HEK293 (cell line): ENCODE measurements around the gene ZCCHC14.

Experiments used
- CTCF ChIA-PET: fragments of 350-600 bp; formaldehyde crosslinking; extraction: SDS; loops from one replicate; lab custom pipeline; 2021; ENCODE audit warnings: antibody characterized with exemption; lab: Yijun Ruan, JAX
- POLR2A ChIA-PET: fragments of 300-600 bp; formaldehyde crosslinking; extraction: SDS; loops from one replicate; lab custom pipeline; 2020; ENCODE audit warnings: antibody characterized with exemption, inconsistent platforms; lab: Yijun Ruan, JAX
- H3K27ac ChIP-seq: fragments of 200-500 bp; sonication (Bioruptor generic); 2 replicates; pipeline ENCODE4 v1.5.1; 2014; ENCODE audit warnings: low read depth, low read length, control low read depth, inconsistent platforms; ENCODE audit errors: extremely low read depth
- H3K36me3 ChIP-seq, 2 experiments: fragments of 200-500 bp in 1 of 2; sonication (Bioruptor generic) in 1 of 2; 1 replicate in 1 of 2; 2 replicates in 1 of 2; pipeline ENCODE4 v1.5.1; 2014 to 2017; ENCODE audit warnings: inconsistent platforms in 2 of 2, low read length in 2 of 2; ENCODE audit not compliant: control insufficient read depth in 2 of 2, insufficient read depth in 1 of 2
- H3K4me1 ChIP-seq: fragments of 200-500 bp; sonication (Bioruptor generic); 2 replicates; pipeline ENCODE4 v1.5.1; 2014; ENCODE audit warnings: mild to moderate bottlenecking, low read length, inconsistent platforms; ENCODE audit not compliant: control insufficient read depth, insufficient read depth
- H3K4me3 ChIP-seq: 2 replicates; pipeline ENCODE4 v1.5.1; 2011; ENCODE audit warnings: low read depth, mild to moderate bottlenecking, control low read depth, low read length, moderate library complexity
- H3K9me3 ChIP-seq: fragments of 200-500 bp; sonication (Bioruptor generic); 2 replicates; pipeline ENCODE4 v1.5.1; 2014; ENCODE audit warnings: low read depth, low read length, inconsistent platforms; ENCODE audit not compliant: control insufficient read depth, insufficient read depth
- BCL11A ChIP-seq: fragments of 450-650 bp; formaldehyde crosslinking; IDR thresholded peaks from 2 replicates; pipeline ENCODE4 v1.5.1; 2016; ENCODE audit warnings: low read depth, missing biosample characterization, missing genetic modification characterization
- BCL11B ChIP-seq: fragments of 450-650 bp; formaldehyde crosslinking; IDR thresholded peaks from 2 replicates; pipeline ENCODE4 v1.5.1; 2016; ENCODE audit warnings: low read depth, missing biosample characterization, missing genetic modification characterization
- FEZF1 ChIP-seq: fragments of 450-650 bp; formaldehyde crosslinking; IDR thresholded peaks from 2 replicates; pipeline ENCODE4 v1.5.1; 2016; ENCODE audit warnings: missing biosample characterization, missing genetic modification characterization
- GLIS1 ChIP-seq: fragments of 450-650 bp; formaldehyde crosslinking; IDR thresholded peaks from 2 replicates; pipeline ENCODE4 v1.5.1; 2016; ENCODE audit warnings: missing biosample characterization, missing genetic modification characterization
- IKZF3 ChIP-seq: fragments of 450-650 bp; IDR thresholded peaks from 2 replicates; pipeline ENCODE4 v1.5.0; 2018; ENCODE audit warnings: missing biosample characterization, mild to moderate bottlenecking, missing genetic modification characterization, moderate library complexity
- KLF1 ChIP-seq: fragments of 450-650 bp; formaldehyde crosslinking; IDR thresholded peaks from 2 replicates; pipeline ENCODE4 v1.5.1; 2016; ENCODE audit warnings: missing biosample characterization, missing genetic modification characterization
- OSR2 ChIP-seq: fragments of 450-650 bp; formaldehyde crosslinking; IDR thresholded peaks from 2 replicates; pipeline ENCODE4 v1.5.1; 2016; ENCODE audit warnings: missing biosample characterization, missing genetic modification characterization
- PRDM1 ChIP-seq: fragments of 450-650 bp; formaldehyde crosslinking; IDR thresholded peaks from 2 replicates; pipeline ENCODE4; 2016; ENCODE audit warnings: missing biosample characterization, missing genetic modification characterization
- PRDM6 ChIP-seq: fragments of 450-650 bp; formaldehyde crosslinking; IDR thresholded peaks from 2 replicates; pipeline ENCODE4 v1.5.1; 2017; ENCODE audit warnings: missing biosample characterization, missing genetic modification characterization
- SP7 ChIP-seq: fragments of 450-650 bp; formaldehyde crosslinking; IDR thresholded peaks from 2 replicates; pipeline ENCODE4 v1.5.1; 2016; ENCODE audit warnings: missing biosample characterization, missing genetic modification characterization
- ZIC2 ChIP-seq: fragments of 450-650 bp; formaldehyde crosslinking; IDR thresholded peaks from 2 replicates; pipeline ENCODE4 v1.5.1; 2016; ENCODE audit warnings: missing biosample characterization, missing genetic modification characterization
- ZNF114 ChIP-seq: fragments of 450-650 bp; formaldehyde crosslinking; IDR thresholded peaks from 2 replicates; pipeline ENCODE4 v1.5.0; 2017; ENCODE audit warnings: missing biosample characterization, missing genetic modification characterization
- ZNF133 ChIP-seq: fragments of 450-650 bp; formaldehyde crosslinking; IDR thresholded peaks from 2 replicates; pipeline ENCODE4 v1.5.1; 2016; ENCODE audit warnings: missing biosample characterization, missing genetic modification characterization
- ZNF16 ChIP-seq: fragments of 450-650 bp; formaldehyde crosslinking; IDR thresholded peaks from 2 replicates; pipeline ENCODE4 v1.5.1; 2016; ENCODE audit warnings: low read depth, missing biosample characterization, missing genetic modification characterization
- ZNF175 ChIP-seq: fragments of 450-650 bp; formaldehyde crosslinking; IDR thresholded peaks from 2 replicates; pipeline ENCODE4 v1.5.1; 2016; ENCODE audit warnings: missing biosample characterization, missing genetic modification characterization
- ZNF211 ChIP-seq: fragments of 450-650 bp; formaldehyde crosslinking; IDR thresholded peaks from 2 replicates; pipeline ENCODE4 v1.5.1; 2016; ENCODE audit warnings: low read depth, missing biosample characterization, missing genetic modification characterization
- ZNF23 ChIP-seq: fragments of 450-650 bp; formaldehyde crosslinking; IDR thresholded peaks from 2 replicates; pipeline ENCODE4 v1.5.1; 2016; ENCODE audit warnings: missing biosample characterization, missing genetic modification characterization, borderline replicate concordance
- ZNF362 ChIP-seq: fragments of 450-650 bp; formaldehyde crosslinking; IDR thresholded peaks from 2 replicates; pipeline ENCODE4 v1.5.1; 2016; ENCODE audit warnings: missing biosample characterization, missing genetic modification characterization
- ZNF366 ChIP-seq: fragments of 450-650 bp; formaldehyde crosslinking; conservative IDR thresholded peaks from 2 replicates; pipeline ENCODE4 v1.5.1; 2016; ENCODE audit warnings: missing biosample characterization, missing genetic modification characterization
- ZNF514 ChIP-seq: fragments of 450-650 bp; formaldehyde crosslinking; IDR thresholded peaks from 2 replicates; pipeline ENCODE4 v1.5.1; 2016; ENCODE audit warnings: missing biosample characterization, missing genetic modification characterization
- ZNF600 ChIP-seq: fragments of 450-650 bp; formaldehyde crosslinking; IDR thresholded peaks from 2 replicates; pipeline ENCODE4 v1.5.1; 2016; ENCODE audit warnings: missing biosample characterization, missing genetic modification characterization
- ZNF623 ChIP-seq: fragments of 450-650 bp; formaldehyde crosslinking; IDR thresholded peaks from 2 replicates; pipeline ENCODE4 v1.5.1; 2016; ENCODE audit warnings: missing biosample characterization, missing genetic modification characterization
- ZNF792 ChIP-seq: fragments of 450-650 bp; formaldehyde crosslinking; IDR thresholded peaks from 2 replicates; pipeline ENCODE4 v1.5.1; 2016; ENCODE audit warnings: missing biosample characterization, missing genetic modification characterization
- ZSCAN5A ChIP-seq: fragments of 450-650 bp; formaldehyde crosslinking; IDR thresholded peaks from 2 replicates; pipeline ENCODE4 v1.5.1; 2016; ENCODE audit warnings: missing biosample characterization, missing genetic modification characterization

Gene ZCCHC14

GRCh38 chr16:87471278-87472141 is 21.3 kb downstream of the ZCCHC14 start:
- Histone ChIP-seq H3K4me1 (peaks cover 27% of the 10 kb centered on the region), H3K9me3 (no peaks in the 10 kb centered on the region), H3K4me3 (no peak overlapping the region), H3K36me3 (peaks cover 4 to 12% of the 10 kb centered on the region in 2 experiments; a peak in 2 of 3 replicates), H3K27ac (no peak overlapping the region)
- ChIA-PET POLR2A (no interaction called here), CTCF (interaction anchor here (0.5 to 2.1 kb wide), 4 partner anchors 9 to 165 kb away, joined by 3 to 10 read pairs (median 4); no protein-coding TSS in a partner anchor)
- TF ChIP-seq PRDM1 (tag by site-specific recombination) = peak; percentile 47; the same call in 1 of the 2 replicates
- peak; percentile 52 for TF ChIP-seq GLIS1 (tag by site-specific recombination)
- TF ChIP-seq BCL11B (tag by site-specific recombination) = no peak; the same call in 1 of the 2 replicates
- TF ChIP-seq ZNF114 = no peak
- TF ChIP-seq ZNF362 = no peak
- TF ChIP-seq BCL11A (tag by site-specific recombination) = 0 out of 2 replicates have a peak, but pooled peaks have one; percentile 21
- peak; percentile 81 for TF ChIP-seq ZIC2 (tag by site-specific recombination)

GRCh38 chr16:87470332-87470731 is 22.5 kb downstream of the ZCCHC14 start:
- Histone ChIP-seq H3K4me3 (no peak overlapping the region), H3K4me1 (peaks cover 39% of the 10 kb centered on the region), H3K9me3 (no peaks in the 10 kb centered on the region), H3K27ac (no peak overlapping the region), H3K36me3 (peaks cover 3 to 12% of the 10 kb centered on the region in 2 experiments; a peak in 2 of 3 replicates)
- CTCF ChIA-PET = interaction anchor here (0.6 to 2.1 kb wide), 3 partner anchors 9 to 1714 kb away, joined by 3 to 10 read pairs (median 6); no protein-coding TSS in a partner anchor
- TF ChIP-seq KLF1 = no peak
- TF ChIP-seq GLIS1 (tag by site-specific recombination) = peak; percentile 17; the same call in 1 of the 2 replicates
- 0 out of 2 replicates have a peak, but pooled peaks have one; percentile 14 for TF ChIP-seq SP7
- TF ChIP-seq ZNF16 = no peak
- peak; percentile 50 for TF ChIP-seq IKZF3 (tag by site-specific recombination)
- POLR2A ChIA-PET = interaction anchor here (1.1 kb wide), 1 partner anchor 112 kb away, joined by 4 read pairs; no protein-coding TSS in a partner anchor

- CTCF ChIA-PET = no interaction called here
- POLR2A ChIA-PET = no interaction called here
- TF ChIP-seq PRDM6 (tag by site-specific recombination) (peak; percentile 27; the same call in 1 of the 2 replicates), ZNF600 (tag by site-specific recombination) (peak; percentile 36; the same call in 1 of the 2 replicates), OSR2 (tag by site-specific recombination) (no peak)
- TF ChIP-seq, all 188 proteins: peak for 2
- H3K36me3 ChIP-seq = peaks cover 0 to 7% of the 10 kb centered on the region in 2 experiments; a peak in 2 of 3 replicates
- no peaks in the 10 kb centered on the region for H3K9me3 ChIP-seq
- no peak overlapping the region for H3K27ac ChIP-seq
- H3K4me3 ChIP-seq = no peak overlapping the region
- peaks cover 47% of the 10 kb centered on the region for H3K4me1 ChIP-seq
These were observed 23.7 kb downstream of the ZCCHC14 start for GRCh38 chr16:87469169-87469568.

GRCh38 chr16:87468550-87468949 is 24.3 kb downstream of the ZCCHC14 start:
- Histone ChIP-seq H3K36me3 (peaks cover 0 to under 1% of the 10 kb centered on the region in 2 experiments; a peak in 2 of 3 replicates), H3K4me1 (peaks cover 47% of the 10 kb centered on the region), H3K27ac (no peak overlapping the region), H3K9me3 (no peaks in the 10 kb centered on the region), H3K4me3 (no peak overlapping the region)
- POLR2A ChIA-PET = no interaction called here
- CTCF ChIA-PET = interaction anchor here (0.6 kb wide), 2 partner anchors 21 to 168 kb away, joined by 3 read pairs; no protein-coding TSS in a partner anchor
- TF ChIP-seq ZNF211 (tag by site-specific recombination) (no peak), ZNF23 (tag by site-specific recombination) (no peak), ZNF792 (tag by site-specific recombination) (no peak), ZNF175 (tag by site-specific recombination) (no peak), ZSCAN5A (tag by site-specific recombination) (no peak), ZNF366 (tag by site-specific recombination) (no peak), FEZF1 (tag by site-specific recombination) (no peak), ZNF623 (no peak), ZNF133 (no peak), ZNF514 (tag by site-specific recombination) (no peak)
